NCI-H146 treated with DMSO at 0.1 percent for 48 hours (cell line): ENCODE data around the gene DMBT1.

Source experiments
- DNase-seq: peaks from one replicate; lab custom pipeline; 2025; ENCODE audit not compliant: unreplicated experiment; lab: John Stamatoyannopoulos, UW

DMBT1 gene

GRCh38 chr10:122548407-122549085 lies 12.0 kb upstream of the DMBT1 start:
- DNase-seq, result no peak

GRCh38 chr10:122549636-122550035 lies 10.9 kb upstream of the DMBT1 start:
- no peak for DNase-seq

- no peak for DNase-seq
These were observed 10.1 kb upstream of the DMBT1 start for GRCh38 chr10:122550427-122550826.

- DNase-seq, result no peak
These were observed 9.6 kb upstream of the DMBT1 start for GRCh38 chr10:122550983-122551382.

GRCh38 chr10:122551450-122551849 lies 9.1 kb upstream of the DMBT1 start:
- no peak for DNase-seq

GRCh38 chr10:122553341-122553740 lies 7.2 kb upstream of the DMBT1 start:
- no peak for DNase-seq

- no peak for DNase-seq
These were observed 6.2 kb upstream of the DMBT1 start for GRCh38 chr10:122554131-122555036.

- DNase-seq, result peak; percentile 4
These were observed 5.1 kb upstream of the DMBT1 start for GRCh38 chr10:122555442-122555841.

- DNase-seq, result no peak
These were observed 3.0 kb upstream of the DMBT1 start for GRCh38 chr10:122557516-122557915.

- no peak for DNase-seq
These were observed 2.1 kb upstream of the DMBT1 start for GRCh38 chr10:122558452-122558851.

- no peak for DNase-seq
These were observed 1.3 kb upstream of the DMBT1 start for GRCh38 chr10:122559228-122559627.

GRCh38 chr10:122561212-122561611 lies 658 bp downstream of the DMBT1 start:
- DNase-seq, result no peak

GRCh38 chr10:122561792-122562191 lies 1.2 kb downstream of the DMBT1 start:
- DNase-seq, result no peak

GRCh38 chr10:122564980-122565379 lies 4.4 kb downstream of the DMBT1 start:
- no peak for DNase-seq

GRCh38 chr10:122565766-122566206 lies 5.2 kb downstream of the DMBT1 start:
- peak; percentile 40 for DNase-seq

- DNase-seq, result no peak
These were observed 6.1 kb downstream of the DMBT1 start for GRCh38 chr10:122566632-122567031.

GRCh38 chr10:122567056-122567660 lies 6.6 kb downstream of the DMBT1 start:
- DNase-seq, result no peak

GRCh38 chr10:122568551-122568950 lies 8.0 kb downstream of the DMBT1 start:
- no peak for DNase-seq

GRCh38 chr10:122570920-122571319 lies 10.4 kb downstream of the DMBT1 start:
- DNase-seq, result no peak

GRCh38 chr10:122571892-122572291 lies 11.3 kb downstream of the DMBT1 start:
- DNase-seq, result no peak

- no peak for DNase-seq
These were observed 15.2 kb downstream of the DMBT1 start for GRCh38 chr10:122575776-122576175.

GRCh38 chr10:122576291-122576690 lies 15.7 kb downstream of the DMBT1 start:
- DNase-seq, result no peak
